Measurements from ENCODE around the gene BRINP3. TPM values are rescaled to one million over a fixed set of nuclear protein-coding genes. Genes with fewer than 3 reads are reported as not detected.
A peak's percentile ranks its signal among the peaks of the same experiment; 100 is the strongest.

BRINP3 gene
- total RNA-seq, 1 experiment from 2014 or later = not detected

GRCh38 chr1:190328361-190328760 is 149.3 kb downstream of the BRINP3 start:
- no peak overlapping the region for H3K9ac ChIP-seq (ENCODE audit: low read length)
- no peaks in the 10 kb centered on the region for H3K36me3 ChIP-seq (ENCODE audit: low read depth, low read length)
- H4K20me1 ChIP-seq (ENCODE audit: low read length) = no peaks in the 10 kb centered on the region
- no peaks in the 10 kb centered on the region for H3F3A ChIP-seq (ENCODE audit: low read length, unreplicated experiment)
- H3K4me2 ChIP-seq (ENCODE audit: low read length) = peak overlapping the region; percentile 6
- no peaks in the 10 kb centered on the region for H3K9me3 ChIP-seq (ENCODE audit: low read length)
- TF ChIP-seq EZH2phosphoT487 (IDR thresholded peaks at IDR 0.05; ENCODE audit: borderline replicate concordance, low read length) (no peak), CTCF (conservative IDR thresholded peaks at IDR 0.05; ENCODE audit: low read depth, low read length) (no peak), EZH2 (IDR thresholded peaks at IDR 0.05; ENCODE audit: low read length, unreplicated experiment) (no peak)
- ChIA-PET CTCF (interaction anchor here (0.6 kb wide), 1 partner anchor 707 kb away, joined by 3 read pairs; no protein-coding TSS in a partner anchor), POLR2A (ENCODE audit: unreplicated experiment) (interaction anchor here (0.7 kb wide), 1 partner anchor 31 kb away, joined by 12 read pairs; no protein-coding TSS in a partner anchor)
- H3K4me3 ChIP-seq (ENCODE audit: low read length) = no peak overlapping the region
- intact Hi-C loops (cut with micrococcal nuclease) = no loop called here
- H3K79me2 ChIP-seq (ENCODE audit: low read length) = no peaks in the 10 kb centered on the region
- peak; percentile 93 for ATAC-seq
- peaks cover 16% of the 10 kb centered on the region; the same call in 1 of the 2 replicates for H3K27me3 ChIP-seq (ENCODE audit: low read length)
- peak; percentile 87 for DNase-seq
- peak overlapping the region; percentile 1; the same call in 1 of the 2 replicates for H3K27ac ChIP-seq (ENCODE audit: low read length)
- BruUV-seq (replicated peaks) = no TSS peak
- no peak overlapping the region for H2AFZ ChIP-seq (ENCODE audit: low read length)
- no peaks in the 10 kb centered on the region for H3K9me2 ChIP-seq (replicated peaks; ENCODE audit: low read length)
- peaks cover 16% of the 10 kb centered on the region for H3K4me1 ChIP-seq (ENCODE audit: insufficient read depth, low read length)

- BruUV-seq (replicated peaks) = no TSS peak
- H4K20me1 ChIP-seq (ENCODE audit: low read length) = no peaks in the 10 kb centered on the region
- H2AFZ ChIP-seq (ENCODE audit: low read length) = no peak overlapping the region
- ATAC-seq = no peak
- peaks cover 16% of the 10 kb centered on the region for H3K4me1 ChIP-seq (ENCODE audit: insufficient read depth, low read length)
- CTCF ChIA-PET = no interaction called here
- POLR2A ChIA-PET (ENCODE audit: unreplicated experiment) = no interaction called here
- H3K4me2 ChIP-seq (ENCODE audit: low read length) = no peak overlapping the region
- H3K79me2 ChIP-seq (ENCODE audit: low read length) = no peaks in the 10 kb centered on the region
- no peaks in the 10 kb centered on the region for H3K9me2 ChIP-seq (replicated peaks; ENCODE audit: low read length)
- H3K9me3 ChIP-seq (ENCODE audit: low read length) = no peaks in the 10 kb centered on the region
- TF ChIP-seq EZH2 (IDR thresholded peaks at IDR 0.05; ENCODE audit: low read length, unreplicated experiment) (no peak), CTCF (conservative IDR thresholded peaks at IDR 0.05; ENCODE audit: low read depth, low read length) (no peak), EZH2phosphoT487 (IDR thresholded peaks at IDR 0.05; ENCODE audit: borderline replicate concordance, low read length) (no peak)
- no peak for DNase-seq
- intact Hi-C loops (cut with micrococcal nuclease) = no loop called here
- no peaks in the 10 kb centered on the region for H3K36me3 ChIP-seq (ENCODE audit: low read depth, low read length)
- no peak overlapping the region for H3K27ac ChIP-seq (ENCODE audit: low read length)
- H3K4me3 ChIP-seq (ENCODE audit: low read length) = no peak overlapping the region
- no peak overlapping the region for H3K9ac ChIP-seq (ENCODE audit: low read length)
- H3K27me3 ChIP-seq (ENCODE audit: low read length) = peaks cover 16% of the 10 kb centered on the region; the same call in 1 of the 2 replicates
- no peaks in the 10 kb centered on the region for H3F3A ChIP-seq (ENCODE audit: low read length, unreplicated experiment)
Observed at GRCh38 chr1:190327271-190327670, 150.4 kb downstream of the BRINP3 start.

GRCh38 chr1:190323530-190323929 is 154.1 kb downstream of the BRINP3 start:
- TF ChIP-seq EZH2phosphoT487 (IDR thresholded peaks at IDR 0.05; ENCODE audit: borderline replicate concordance, low read length) (no peak), EZH2 (IDR thresholded peaks at IDR 0.05; ENCODE audit: low read length, unreplicated experiment) (no peak), CTCF (conservative IDR thresholded peaks at IDR 0.05; ENCODE audit: low read depth, low read length) (no peak)
- H3K4me2 ChIP-seq (ENCODE audit: low read length) = no peak overlapping the region
- intact Hi-C loops (cut with micrococcal nuclease) = loop anchor here (5.0 kb wide), 2 partner anchors 114 to 611 kb away; no protein-coding TSS in a partner anchor
- H3K9ac ChIP-seq (ENCODE audit: low read length) = no peak overlapping the region
- no peaks in the 10 kb centered on the region for H3K79me2 ChIP-seq (ENCODE audit: low read length)
- no peak overlapping the region for H3K27ac ChIP-seq (ENCODE audit: low read length)
- CTCF ChIA-PET = no interaction called here
- H3K9me3 ChIP-seq (ENCODE audit: low read length) = no peaks in the 10 kb centered on the region
- no peaks in the 10 kb centered on the region for H3F3A ChIP-seq (ENCODE audit: low read length, unreplicated experiment)
- no TSS peak for BruUV-seq (replicated peaks)
- no peak for ATAC-seq
- no peaks in the 10 kb centered on the region for H3K9me2 ChIP-seq (replicated peaks; ENCODE audit: low read length)
- H3K36me3 ChIP-seq (ENCODE audit: low read depth, low read length) = no peaks in the 10 kb centered on the region
- no peak for DNase-seq
- H3K4me3 ChIP-seq (ENCODE audit: low read length) = no peak overlapping the region
- H3K4me1 ChIP-seq (ENCODE audit: insufficient read depth, low read length) = peaks cover 11% of the 10 kb centered on the region
- peaks cover 23% of the 10 kb centered on the region for H3K27me3 ChIP-seq (ENCODE audit: low read length)
- no peaks in the 10 kb centered on the region for H4K20me1 ChIP-seq (ENCODE audit: low read length)
- H2AFZ ChIP-seq (ENCODE audit: low read length) = no peak overlapping the region
- POLR2A ChIA-PET (ENCODE audit: unreplicated experiment) = no interaction called here

Measured in PC-3 (cell line).